Muscle layer of duodenum (tissue), 2 donors: ENCODE results near the gene HEATR3.
A peak's percentile ranks its signal among the peaks of the same experiment; 100 is the strongest.

Experiments
- H3K27ac ChIP-seq: one replicate; pipeline ENCODE4 v1.7.0; 2013; ENCODE audit warnings: mild to moderate bottlenecking, low read length
- H3K27me3 ChIP-seq: one replicate; pipeline ENCODE4 v1.7.0; 2013; ENCODE audit warnings: low read depth, mild to moderate bottlenecking, control low read depth, low read length
- H3K36me3 ChIP-seq, 2 donors: one replicate each; pipeline ENCODE4 v1.7.0; 2013; ENCODE audit warnings: low read length in 2 of 2, control low read depth in 1 of 2, mild to moderate bottlenecking in 1 of 2; ENCODE audit not compliant: insufficient read depth in 2 of 2, control insufficient read depth in 1 of 2
- H3K4me1 ChIP-seq, 2 donors: one replicate each; pipeline ENCODE4 v1.7.0; 2013; ENCODE audit warnings: low read length in 2 of 2, mild to moderate bottlenecking in 2 of 2, control low read depth in 1 of 2, moderate library complexity in 1 of 2; ENCODE audit not compliant: insufficient read depth in 2 of 2, control insufficient read depth in 1 of 2
- H3K4me3 ChIP-seq, 2 donors: one replicate each; pipeline ENCODE4 v1.7.0; 2013; ENCODE audit warnings: low read length in 2 of 2, low read depth in 1 of 2, mild to moderate bottlenecking in 1 of 2
- H3K9me3 ChIP-seq, 2 donors: one replicate each; pipeline ENCODE4 v1.7.0; 2013; ENCODE audit warnings: low read length in 2 of 2, control low read depth in 1 of 2, mild to moderate bottlenecking in 1 of 2; ENCODE audit not compliant: control insufficient read depth in 1 of 2
- donor health status: healthy.

Gene HEATR3

GRCh38 chr16:50065624-50066481, at the start of gene HEATR3:
TSS of gene HEATR3 (plus strand) at chr16:50065970. CDS start at chr16:50066132, 162 bp downstream.
- Histone ChIP-seq H3K4me3 (peak within 1 kb of the TSS; percentile 87 to 94), H3K36me3 (peaks cover 6 to 7% of the 10 kb centered on the region in 2 donors), H3K27ac (peak within 1 kb of the TSS; percentile 71), H3K4me1 (peaks cover 8 to 22% of the 10 kb centered on the region in 2 donors), H3K27me3 (no peaks in the 10 kb centered on the region), H3K9me3 (no peaks in the 10 kb centered on the region)

GRCh38 chr16:50017553-50017952, 48.2 kb upstream of the HEATR3 start:
- Histone ChIP-seq H3K9me3 (no peaks in the 10 kb centered on the region), H3K4me3 (no peak overlapping the region), H3K4me1 (no peaks in the 10 kb centered on the region), H3K27me3 (no peaks in the 10 kb centered on the region), H3K27ac (no peak overlapping the region), H3K36me3 (no peaks in the 10 kb centered on the region)

- H3K27ac ChIP-seq = no peak overlapping the region
Measured at GRCh38 chr16:50021544-50021943, 44.2 kb upstream of the HEATR3 start.

GRCh38 chr16:50023641-50024040, 42.1 kb upstream of the HEATR3 start:
- H3K36me3 ChIP-seq = no peaks in the 10 kb centered on the region

More at GRCh38 chr16:50021544-50021943, 44.2 kb upstream of the HEATR3 start:
- H3K4me3 ChIP-seq = no peak overlapping the region
- H3K9me3 ChIP-seq = no peaks in the 10 kb centered on the region
- H3K36me3 ChIP-seq = no peaks in the 10 kb centered on the region
- H3K4me1 ChIP-seq = peaks cover 0 to 10% of the 10 kb centered on the region in 2 donors
- H3K27me3 ChIP-seq = no peaks in the 10 kb centered on the region

GRCh38 chr16:50024207-50024606, 41.6 kb upstream of the HEATR3 start:
- H3K27me3 ChIP-seq = no peaks in the 10 kb centered on the region
- H3K27ac ChIP-seq = no peak overlapping the region
- H3K9me3 ChIP-seq = no peaks in the 10 kb centered on the region
- peaks cover 0 to 13% of the 10 kb centered on the region in 2 donors for H3K4me1 ChIP-seq
- peaks cover 0 to 2% of the 10 kb centered on the region in 2 donors for H3K36me3 ChIP-seq
- H3K4me3 ChIP-seq = no peak overlapping the region

More at GRCh38 chr16:50023641-50024040, 42.1 kb upstream of the HEATR3 start:
- no peaks in the 10 kb centered on the region for H3K27me3 ChIP-seq
- no peak overlapping the region for H3K27ac ChIP-seq
- H3K4me3 ChIP-seq = no peak overlapping the region
- no peaks in the 10 kb centered on the region for H3K9me3 ChIP-seq
- H3K4me1 ChIP-seq = peaks cover 0 to 13% of the 10 kb centered on the region in 2 donors

- Histone ChIP-seq H3K27ac (peak within 1 kb of the TSS; percentile 75), H3K27me3 (no peaks in the 10 kb centered on the region), H3K4me1 (peaks cover 0 to 13% of the 10 kb centered on the region in 2 donors), H3K36me3 (peaks cover 0 to 4% of the 10 kb centered on the region in 2 donors), H3K9me3 (no peaks in the 10 kb centered on the region), H3K4me3 (peak within 1 kb of the TSS; percentile 98 to 99)
Measured at GRCh38 chr16:50024684-50025536, 40.9 kb upstream of the HEATR3 start, which contains the start of gene CNEP1R1. TSS of gene CNEP1R1 (plus strand) at chr16:50025225. CDS start at chr16:50025316, 91 bp downstream.

- Histone ChIP-seq H3K36me3 (peaks cover 0 to 4% of the 10 kb centered on the region in 2 donors), H3K4me1 (peaks cover 0 to 13% of the 10 kb centered on the region in 2 donors), H3K27ac (peak overlapping the region; percentile 75), H3K4me3 (peak overlapping the region; percentile 98 to 99), H3K27me3 (no peaks in the 10 kb centered on the region), H3K9me3 (no peaks in the 10 kb centered on the region)
Measured at GRCh38 chr16:50025537-50025931, 40.2 kb upstream of the HEATR3 start.

- H3K9me3 ChIP-seq = no peaks in the 10 kb centered on the region
- H3K27ac ChIP-seq = no peak overlapping the region
- peaks cover 17 to 20% of the 10 kb centered on the region in 2 donors for H3K36me3 ChIP-seq
- peaks cover 0 to 13% of the 10 kb centered on the region in 2 donors for H3K4me1 ChIP-seq
- no peaks in the 10 kb centered on the region for H3K27me3 ChIP-seq
- H3K4me3 ChIP-seq = no peak overlapping the region
Measured at GRCh38 chr16:50027829-50028228, 37.9 kb upstream of the HEATR3 start.

GRCh38 chr16:50035468-50035992, 30.2 kb upstream of the HEATR3 start:
- peaks cover 25 to 48% of the 10 kb centered on the region in 2 donors for H3K36me3 ChIP-seq
- no peaks in the 10 kb centered on the region for H3K4me1 ChIP-seq
- no peaks in the 10 kb centered on the region for H3K9me3 ChIP-seq
- no peak overlapping the region for H3K27ac ChIP-seq
- H3K27me3 ChIP-seq = no peaks in the 10 kb centered on the region
- H3K4me3 ChIP-seq = no peak overlapping the region

- H3K4me1 ChIP-seq = no peaks in the 10 kb centered on the region
- H3K27me3 ChIP-seq = no peaks in the 10 kb centered on the region
- H3K9me3 ChIP-seq = no peaks in the 10 kb centered on the region
- no peak overlapping the region for H3K27ac ChIP-seq
- no peak overlapping the region for H3K4me3 ChIP-seq
- H3K36me3 ChIP-seq = peaks cover 18 to 41% of the 10 kb centered on the region in 2 donors
Measured at GRCh38 chr16:50036426-50036825, 29.3 kb upstream of the HEATR3 start.
